Fibroblast of villous mesenchyme (primary cell): ENCODE results near the gene ZNF426. TPM values are rescaled to one million over a fixed set of nuclear protein-coding genes. Genes with fewer than 3 reads are reported as not detected.
"Not testable (repeated sequence)": the region's sequence is repeated elsewhere in the genome, so short reads cannot be mapped to it uniquely, and the experiment has no call there.

Experiments used
- DNase-seq: peaks from one replicate; pipeline ENCODE4 v3.0.0-alpha.2; 2010; ENCODE audit warnings: low read depth
- H3K4me3 ChIP-seq: 2 replicates; pipeline ENCODE4 v1.5.1; 2011; ENCODE audit warnings: low read depth, mild to moderate bottlenecking, low read length
- total RNA-seq: library from RNA; depleted of rRNA; stranded (reverse); fragments of >200 nt; gene quantifications from 2 replicates; pipeline ENCODE4 v1.2.3, GENCODE V29; 2012
- TF ChIP-seq, protein P1 (sequence below): IDR thresholded peaks from 2 replicates; pipeline ENCODE4 v1.5.1; 2012; ENCODE audit warnings: low read depth, mild to moderate bottlenecking, low read length; ENCODE audit not compliant: insufficient read depth

ZNF426 gene
- total RNA-seq, 1 donor, result 24.2 TPM

DNA sequence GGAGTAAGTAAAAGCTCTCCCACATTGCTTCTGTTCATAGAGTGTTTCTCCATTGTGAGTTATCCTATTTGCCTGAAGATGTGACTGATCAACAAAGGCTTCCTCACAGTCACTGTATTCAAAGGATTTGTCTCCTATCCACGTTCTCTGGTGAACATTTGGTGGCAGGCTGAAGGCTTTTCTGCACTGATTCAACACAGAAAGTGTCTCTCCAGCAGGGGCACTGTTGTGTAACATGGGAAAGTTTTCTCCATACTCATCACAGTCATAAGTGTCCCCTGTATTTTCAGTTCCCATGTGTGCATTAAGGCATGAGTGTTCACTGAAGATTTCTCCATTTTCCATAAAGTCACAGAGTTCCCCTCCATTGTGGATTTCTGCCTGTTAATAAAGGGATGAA, 28.3 kb upstream of the ZNF426 start:
- H3K4me3 ChIP-seq, result no peak overlapping the region
- TF ChIP-seq, protein P1, sequence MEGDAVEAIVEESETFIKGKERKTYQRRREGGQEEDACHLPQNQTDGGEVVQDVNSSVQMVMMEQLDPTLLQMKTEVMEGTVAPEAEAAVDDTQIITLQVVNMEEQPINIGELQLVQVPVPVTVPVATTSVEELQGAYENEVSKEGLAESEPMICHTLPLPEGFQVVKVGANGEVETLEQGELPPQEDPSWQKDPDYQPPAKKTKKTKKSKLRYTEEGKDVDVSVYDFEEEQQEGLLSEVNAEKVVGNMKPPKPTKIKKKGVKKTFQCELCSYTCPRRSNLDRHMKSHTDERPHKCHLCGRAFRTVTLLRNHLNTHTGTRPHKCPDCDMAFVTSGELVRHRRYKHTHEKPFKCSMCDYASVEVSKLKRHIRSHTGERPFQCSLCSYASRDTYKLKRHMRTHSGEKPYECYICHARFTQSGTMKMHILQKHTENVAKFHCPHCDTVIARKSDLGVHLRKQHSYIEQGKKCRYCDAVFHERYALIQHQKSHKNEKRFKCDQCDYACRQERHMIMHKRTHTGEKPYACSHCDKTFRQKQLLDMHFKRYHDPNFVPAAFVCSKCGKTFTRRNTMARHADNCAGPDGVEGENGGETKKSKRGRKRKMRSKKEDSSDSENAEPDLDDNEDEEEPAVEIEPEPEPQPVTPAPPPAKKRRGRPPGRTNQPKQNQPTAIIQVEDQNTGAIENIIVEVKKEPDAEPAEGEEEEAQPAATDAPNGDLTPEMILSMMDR, result no peak
- no peak for DNase-seq

- H3K4me3 ChIP-seq, result no peak overlapping the region
- TF ChIP-seq, protein P1, result no peak
- DNase-seq, result peak; percentile 8
Measured at GRCh38 chr19:9565900-9566705, 27.7 kb upstream of the ZNF426 start.

DNA sequence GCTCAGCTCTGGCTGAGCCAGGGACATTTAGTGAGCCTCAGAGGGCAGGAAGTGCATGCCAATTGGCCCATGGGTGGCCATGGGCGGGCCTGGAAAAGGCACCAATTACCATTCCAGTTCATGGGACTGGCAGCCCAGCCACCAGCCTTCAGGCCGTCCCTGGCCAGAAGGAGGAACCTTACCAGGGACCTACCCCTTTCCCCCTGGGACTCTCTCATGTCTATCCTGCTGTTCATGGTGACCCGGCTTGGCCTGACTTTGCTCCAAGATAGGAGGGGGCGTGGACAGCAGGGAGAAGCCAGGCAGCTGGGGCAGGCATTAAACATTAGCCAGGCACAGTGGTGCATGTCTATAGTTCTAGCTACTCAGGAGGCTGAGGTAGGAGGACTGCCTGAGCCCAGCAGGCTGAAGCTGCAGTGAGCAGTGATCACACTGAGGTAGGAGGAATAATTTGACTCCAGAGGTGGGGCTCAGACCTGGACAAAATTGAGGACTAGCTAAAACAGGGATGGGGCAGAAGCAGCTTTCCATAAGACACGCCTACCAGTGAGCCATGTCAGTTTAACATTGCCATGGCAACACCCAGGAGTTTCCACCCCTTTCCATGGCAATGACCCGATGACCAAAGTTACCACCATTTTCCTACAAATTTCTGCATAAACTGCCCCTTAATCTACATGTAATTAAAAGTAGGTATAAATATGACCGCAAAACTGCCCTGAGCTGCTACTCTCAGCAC, 14.3 kb upstream of the ZNF426 start:
- H3K4me3 ChIP-seq, result no peak overlapping the region
- DNase-seq, result no peak
- TF ChIP-seq, protein P1, result no peak

GRCh38 chr19:9547870-9548269, 9.4 kb upstream of the ZNF426 start:
- TF ChIP-seq, protein P1, result no peak
- no peak overlapping the region for H3K4me3 ChIP-seq

GRCh38 chr19:9541281-9541680, 2.8 kb upstream of the ZNF426 start:
- not testable (repeated sequence) for DNase-seq, H3K4me3 ChIP-seq

More at GRCh38 chr19:9547870-9548269, 9.4 kb upstream of the ZNF426 start:
- no peak for DNase-seq

GRCh38 chr19:9539921-9540320, 1.5 kb upstream of the ZNF426 start:
- H3K4me3 ChIP-seq, DNase-seq: not testable (repeated sequence)

- H3K4me3 ChIP-seq, DNase-seq: not testable (repeated sequence)
Measured at GRCh38 chr19:9539201-9539600, 756 bp upstream of the ZNF426 start.

GRCh38 chr19:9535934-9536333, 2.5 kb downstream of the ZNF426 start:
- TF ChIP-seq, protein P1, result no peak
- H3K4me3 ChIP-seq, result no peak overlapping the region
- DNase-seq, result no peak
